Urothelium cell line (cell line): ENCODE measurements around the gene EIF5B.

Experiments
- DNase-seq: peaks from one replicate; pipeline ENCODE4 v3.0.0; 2011; ENCODE audit warnings: low spot score, mixed read lengths
- FAIRE-seq: peaks from 2 replicates; lab custom pipeline; 2011; peaks lifted over from hg19 to GRCh38; lab: Jason Lieb, UNC

The EIF5B gene

DNA sequence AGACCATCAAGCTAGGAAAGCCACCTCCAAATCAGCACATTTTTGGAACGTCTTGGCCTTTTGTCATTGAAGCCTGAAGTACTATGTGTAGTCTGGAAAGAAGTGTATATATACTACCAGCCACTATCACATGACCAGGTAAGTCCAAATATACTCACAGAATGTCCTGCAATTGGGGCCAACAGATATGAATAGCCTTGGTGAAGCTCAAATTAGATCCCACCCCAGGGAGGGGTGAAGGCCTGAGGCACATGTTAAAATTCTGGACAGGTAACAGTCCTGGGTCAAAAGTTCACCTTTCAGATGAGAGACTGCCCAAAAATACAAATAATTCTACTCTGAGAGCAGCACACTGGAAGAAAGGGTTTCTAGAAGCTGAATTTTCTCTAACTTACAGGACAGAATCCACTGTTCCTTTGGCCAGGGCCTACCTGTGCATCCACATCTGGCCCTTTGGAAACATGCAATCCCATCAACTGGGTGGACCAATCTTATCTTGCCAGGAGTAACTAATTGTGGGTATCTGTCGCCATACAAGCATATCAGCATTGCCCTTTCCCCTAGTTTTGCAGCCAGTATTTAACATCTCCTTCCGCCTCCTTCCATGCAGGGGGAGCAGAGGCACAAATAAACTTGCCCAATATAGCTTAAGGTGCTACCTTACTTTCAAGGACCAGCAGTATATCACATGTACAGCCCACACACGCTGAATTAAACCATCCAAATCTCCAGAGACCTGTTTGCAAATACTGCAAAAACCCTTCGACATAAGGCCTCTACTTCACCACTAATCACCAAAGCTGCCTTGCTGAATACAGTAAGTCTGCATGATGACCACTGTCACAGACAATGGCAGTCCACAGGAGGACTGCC is 67.8 kb downstream of the EIF5B start:
- FAIRE-seq, result no peak
- no peak for DNase-seq

- FAIRE-seq (no peak), DNase-seq (no peak)
Observed at GRCh38 chr2:99406137-99406536, 68.9 kb downstream of the EIF5B start.

DNA sequence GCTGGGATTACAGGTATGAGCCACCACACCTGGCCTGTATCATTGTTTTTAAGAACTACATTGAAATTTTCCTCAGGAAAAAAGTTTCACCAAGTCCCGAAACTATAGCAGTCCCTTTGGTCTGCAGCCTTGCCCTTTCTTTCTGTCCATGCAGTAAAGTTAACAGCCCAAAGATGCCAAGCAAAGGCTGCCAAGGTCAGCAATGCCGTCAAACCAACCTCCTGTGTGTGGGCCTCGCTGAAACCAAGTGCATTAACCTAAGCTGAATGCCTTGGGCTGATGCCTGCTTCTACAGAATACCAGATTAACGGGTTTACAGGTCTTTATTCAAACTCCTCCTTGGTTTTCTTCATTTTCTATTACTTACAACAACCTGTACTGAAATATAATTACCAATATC is 73.1 kb downstream of the EIF5B start:
- FAIRE-seq (no peak), DNase-seq (no peak)

GRCh38 chr2:99414566-99414965 is 77.4 kb downstream of the EIF5B start:
- no peak for FAIRE-seq

GRCh38 chr2:99417396-99417795 is 80.2 kb downstream of the EIF5B start:
- DNase-seq (no peak), FAIRE-seq (no peak)

More at GRCh38 chr2:99414566-99414965, 77.4 kb downstream of the EIF5B start:
- no peak for DNase-seq

- FAIRE-seq (no peak), DNase-seq (no peak)
Observed at GRCh38 chr2:99420031-99420430, 82.8 kb downstream of the EIF5B start.

DNA sequence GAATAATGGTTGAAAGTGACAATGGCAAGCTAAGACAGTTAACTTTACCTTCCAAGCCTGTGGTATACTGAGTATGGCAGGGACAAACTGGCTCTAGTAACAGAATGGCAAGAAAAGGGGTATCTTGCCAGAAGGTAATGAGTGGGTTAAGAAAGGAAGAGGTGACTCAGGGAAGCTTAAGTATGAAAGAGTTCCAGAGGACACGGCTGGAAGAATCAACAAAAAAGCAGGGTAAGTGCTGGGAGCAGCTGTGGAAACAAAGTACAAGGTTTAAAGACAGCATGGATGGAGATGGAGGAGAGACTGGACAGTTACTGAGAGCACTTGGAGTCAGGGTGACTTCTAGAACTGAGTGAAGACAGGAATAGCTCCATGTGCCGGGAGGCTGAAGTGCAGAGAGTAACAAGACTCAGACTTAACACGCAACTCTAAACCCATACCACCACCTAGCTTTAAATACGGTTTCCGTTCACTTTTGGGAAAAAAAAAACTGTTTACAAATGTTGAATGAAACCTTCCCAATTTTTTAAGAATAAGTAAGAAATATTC is 83.6 kb downstream of the EIF5B start:
- DNase-seq (no peak), FAIRE-seq (no peak)

- FAIRE-seq (no peak), DNase-seq (no peak)
Observed at GRCh38 chr2:99421469-99421868, 84.3 kb downstream of the EIF5B start.

DNA sequence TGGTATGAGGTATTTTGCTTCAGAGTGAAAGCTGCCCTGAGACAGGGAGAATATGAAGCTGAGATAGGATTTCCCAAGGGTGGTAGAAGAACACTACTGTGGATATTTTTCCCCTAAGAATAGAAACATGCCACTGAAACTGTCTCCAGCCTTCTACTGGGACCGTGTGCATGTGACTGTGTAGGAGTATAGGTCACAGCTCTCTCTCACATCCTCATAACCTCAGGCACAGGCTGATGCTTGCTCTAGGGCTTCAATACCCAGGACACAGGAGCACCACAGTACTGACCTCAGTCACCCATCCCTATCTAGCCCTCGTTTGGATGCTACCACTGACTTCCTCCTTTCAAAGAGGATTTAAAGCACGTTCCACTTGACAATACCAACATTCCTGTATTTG is 85.4 kb downstream of the EIF5B start:
- DNase-seq (no peak), FAIRE-seq (no peak)

DNA sequence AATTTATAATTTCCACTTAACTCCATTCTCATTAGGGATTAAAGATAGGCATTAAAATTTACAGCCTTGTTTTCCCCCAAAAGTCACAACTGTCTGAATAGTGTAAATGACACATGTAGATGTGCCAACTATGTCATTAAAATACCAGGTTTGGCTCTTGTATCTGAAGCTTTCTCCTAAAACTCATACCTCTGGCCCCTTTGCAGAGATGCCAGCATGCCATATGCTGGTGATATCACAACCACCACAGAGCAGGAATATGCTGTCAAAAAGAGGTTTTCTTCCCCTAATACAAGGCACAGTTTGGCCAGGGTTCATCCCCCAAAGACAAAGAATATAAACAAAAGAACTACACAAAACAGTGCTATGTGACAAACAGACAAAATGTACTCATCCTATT is 87.2 kb downstream of the EIF5B start:
- DNase-seq, result no peak

DNA sequence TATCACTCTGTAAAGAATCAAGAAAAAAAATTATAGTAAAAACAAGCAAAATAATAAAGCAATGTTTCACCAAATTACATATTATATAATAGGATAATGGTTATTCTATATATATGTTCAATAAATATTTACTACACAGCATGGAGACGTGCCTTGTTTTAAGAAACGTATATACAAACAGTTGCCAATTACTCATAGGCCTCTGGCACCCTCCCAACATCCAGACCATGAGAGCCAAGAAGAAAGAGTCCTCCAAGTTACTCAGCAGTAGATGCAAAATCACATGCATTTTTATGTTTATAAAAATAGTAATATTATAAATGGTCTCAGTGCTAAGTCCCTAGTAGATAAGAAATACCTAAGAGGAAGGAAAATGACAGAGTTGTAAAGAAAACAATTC is 87.8 kb downstream of the EIF5B start:
- DNase-seq (no peak), FAIRE-seq (no peak)

More for the DNA sequence above, 87.2 kb downstream of the EIF5B start:
- FAIRE-seq, result no peak

GRCh38 chr2:99430614-99431291 is 93.6 kb downstream of the EIF5B start:
- DNase-seq (no peak), FAIRE-seq (no peak)

- DNase-seq (no peak), FAIRE-seq (no peak)
Observed at GRCh38 chr2:99431587-99432275, 94.5 kb downstream of the EIF5B start.

- no peak for FAIRE-seq
Observed at GRCh38 chr2:99433340-99433739, 96.2 kb downstream of the EIF5B start.

DNA sequence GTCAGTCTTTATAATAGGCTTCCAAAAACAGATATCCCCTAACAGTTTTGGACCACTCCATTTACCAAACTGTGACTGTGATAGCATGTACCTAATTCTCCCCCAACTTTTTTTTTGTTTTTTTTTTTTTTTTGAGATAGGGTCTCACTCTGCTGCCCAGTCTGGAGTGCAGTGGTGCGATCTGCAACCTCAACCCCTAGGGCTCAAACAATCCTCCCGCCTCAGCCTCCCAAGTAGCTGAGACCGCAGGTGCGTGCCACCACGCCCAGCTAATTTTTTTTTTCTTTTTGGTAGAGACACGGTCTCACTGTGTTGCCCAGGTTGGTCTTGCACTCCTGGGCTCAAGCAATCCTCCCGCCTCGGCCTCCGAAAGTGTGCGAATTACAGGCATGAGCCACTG is 99.7 kb downstream of the EIF5B start:
- DNase-seq, result no peak
- FAIRE-seq, result no peak

More at GRCh38 chr2:99433340-99433739, 96.2 kb downstream of the EIF5B start:
- no peak for DNase-seq

DNA sequence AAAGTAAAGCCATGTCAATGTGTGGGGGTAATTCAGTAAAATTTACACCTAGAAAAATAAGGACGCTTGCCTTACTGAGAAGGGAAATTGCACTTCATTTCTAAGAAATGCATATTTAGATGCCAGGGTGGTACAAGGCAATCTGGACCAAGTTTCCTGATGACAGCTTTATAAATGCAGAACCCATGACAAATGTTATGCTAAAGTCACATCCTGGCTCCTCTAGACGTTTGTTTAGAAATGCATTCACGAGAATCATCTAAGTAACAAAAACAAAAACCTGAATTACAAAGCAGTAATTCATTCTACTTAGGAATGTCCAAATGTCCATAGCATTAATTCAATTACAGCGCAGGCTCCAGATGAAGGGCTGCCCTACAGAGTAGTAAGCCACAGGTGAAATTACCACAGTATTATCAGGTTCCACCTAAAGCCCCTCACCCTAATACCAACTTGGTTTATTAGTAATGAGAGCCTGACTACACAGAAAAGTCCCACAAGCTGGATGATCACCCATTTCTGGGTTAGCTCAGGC is 102.8 kb downstream of the EIF5B start:
- no peak for DNase-seq
- no peak for FAIRE-seq

- DNase-seq, result no peak
- FAIRE-seq, result no peak
Observed at GRCh38 chr2:99442837-99443236, 105.6 kb downstream of the EIF5B start.

- DNase-seq, result no peak
- FAIRE-seq, result no peak
Observed at GRCh38 chr2:99444222-99444621, 107.0 kb downstream of the EIF5B start.

GRCh38 chr2:99445065-99445464 is 107.9 kb downstream of the EIF5B start:
- FAIRE-seq (no peak), DNase-seq (no peak)

GRCh38 chr2:99448556-99448955 is 111.4 kb downstream of the EIF5B start:
- FAIRE-seq (no peak), DNase-seq (no peak)

GRCh38 chr2:99450199-99450598 is 113.0 kb downstream of the EIF5B start:
- DNase-seq, result no peak
- no peak for FAIRE-seq
